Endodermal cell (in vitro differentiated cells): Measurements from ENCODE around the gene PDK2. TPM values are rescaled to one million over a fixed set of nuclear protein-coding genes. Genes with fewer than 3 reads are reported as not detected.

Experiments
- DNase-seq: peaks from one replicate; pipeline ENCODE4 v3.0.0-alpha.2; 2017
- H3K27ac ChIP-seq: 2 replicates; pipeline ENCODE4 v1.5.1; 2013; ENCODE audit warnings: mild to moderate bottlenecking, low read depth, low read length, moderate library complexity
- H3K27me3 ChIP-seq: 2 replicates; pipeline ENCODE4 v1.6.1; 2013; ENCODE audit warnings: mild to moderate bottlenecking, low read length, moderate library complexity; ENCODE audit not compliant: insufficient read depth, control insufficient read depth, poor library complexity, severe bottlenecking
- H3K36me3 ChIP-seq: 2 replicates; pipeline ENCODE4 v1.7.0; 2013; ENCODE audit warnings: mild to moderate bottlenecking, low read length, moderate library complexity; ENCODE audit not compliant: control insufficient read depth, insufficient read depth
- H3K4me1 ChIP-seq: one replicate; pipeline ENCODE4 v1.7.0; 2013; ENCODE audit warnings: low read length; ENCODE audit not compliant: control insufficient read depth, insufficient read depth
- H3K4me3 ChIP-seq: 2 replicates; pipeline ENCODE4 v1.5.1; 2013; ENCODE audit warnings: mild to moderate bottlenecking, low read length, moderate library complexity
- H3K9ac ChIP-seq: 2 replicates; pipeline ENCODE4 v1.6.1; 2013; ENCODE audit warnings: mild to moderate bottlenecking, low read length, moderate library complexity; ENCODE audit not compliant: poor library complexity, severe bottlenecking; ENCODE audit errors: extremely low read depth
- H3K9me3 ChIP-seq: 2 replicates; pipeline ENCODE4 v1.6.1; 2013; ENCODE audit warnings: mild to moderate bottlenecking, low read length, moderate library complexity; ENCODE audit not compliant: control insufficient read depth
- H3K27ac Mint-ChIP-seq: 2 replicates; pipeline ENCODE4 v1.8.0; 2020; ENCODE audit warnings: mixed read lengths
- H3K27me3 Mint-ChIP-seq: 2 replicates; pipeline ENCODE4 v1.8.0; 2021; ENCODE audit warnings: mild to moderate bottlenecking, mixed read lengths; ENCODE audit not compliant: insufficient read depth
- H3K36me3 Mint-ChIP-seq: 2 replicates; pipeline ENCODE4 v1.8.0; 2020; ENCODE audit warnings: low read depth, mixed read lengths
- H3K4me1 Mint-ChIP-seq: 2 replicates; pipeline ENCODE4 v1.8.0; 2020; ENCODE audit warnings: mixed read lengths
- H3K4me3 Mint-ChIP-seq: 2 replicates; pipeline ENCODE4 v1.8.0; 2020; ENCODE audit warnings: mild to moderate bottlenecking, moderate library complexity, mixed read lengths
- H3K9me3 Mint-ChIP-seq: 2 replicates; pipeline ENCODE4 v1.8.0; 2020; ENCODE audit warnings: mild to moderate bottlenecking, mixed read lengths
- WGBS, 2 experiments: methylation state at CpG; one replicate each; pipeline versions ENCODE4 v1.1.5 to v1.1.7; 2013; ENCODE audit warnings: missing lambda C conversion rate in 2 of 2, mixed read lengths in 1 of 2; ENCODE audit not compliant: insufficient coverage in 1 of 2, insufficient read length in 1 of 2; 5-methylcytosine and 5-hydroxymethylcytosine counted together
- total RNA-seq, 2 donors: library from RNA; stranded (reverse); fragmentation: NEBNext Ultra II Directional in 1 of 2; extraction: Animal tissue kit (Norgen Biotek cat#: 25700) in 1 of 2; gene quantifications; 2 replicates in 1 of 2; 3 replicates in 1 of 2; pipeline ENCODE4 v1.2.1, GENCODE V29; 2021
- TF ChIP-seq, protein P1 (sequence below): fragments of 200-600 bp; sonication (generic); conservative IDR thresholded peaks from 2 replicates; pipeline ENCODE4 v1.5.0; 2021; ENCODE audit warnings: antibody characterized with exemption, mild to moderate bottlenecking

Gene PDK2
- total RNA-seq, 2 donors from 2014 or later, result 23.0 to 24.2 TPM

DNA sequence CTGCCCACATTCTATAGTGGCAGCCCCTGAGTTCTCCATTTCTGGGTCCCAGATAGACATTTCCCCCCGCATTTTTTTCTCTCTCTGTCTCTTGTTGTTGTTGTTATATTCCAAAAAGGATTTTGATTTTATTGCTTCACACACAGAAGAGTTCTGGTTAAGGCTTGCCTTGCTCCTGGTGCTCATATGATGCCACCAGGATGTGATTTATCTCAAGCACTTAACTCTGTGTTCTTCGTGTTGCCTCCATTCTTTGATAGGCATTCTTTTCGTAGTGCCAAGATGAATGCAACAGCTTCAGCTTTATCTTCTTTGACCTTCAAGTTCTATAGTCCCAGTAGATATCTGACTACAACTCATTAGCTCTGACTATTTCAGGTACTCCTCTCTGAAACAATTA, 30.1 kb upstream of the PDK2 start:
- no peak for DNase-seq
- H3K9me3 ChIP-seq, result no peaks in the 10 kb centered on the region
- WGBS, 2 experiments, result 82 to 87% methylated on average over 2 to 3 of the region's 3 CpGs
- Mint-ChIP-seq H3K27ac (no peak overlapping the region), H3K4me3 (no peak overlapping the region), H3K9me3 (no peaks in the 10 kb centered on the region), H3K27me3 (peaks cover 59% of the 10 kb centered on the region), H3K4me1 (peaks cover 9% of the 10 kb centered on the region), H3K36me3 (peaks cover 3% of the 10 kb centered on the region)
- H3K27ac ChIP-seq, result no peak overlapping the region
- peaks cover 6% of the 10 kb centered on the region for H3K36me3 ChIP-seq
- H3K9ac ChIP-seq, result no peak overlapping the region
- peaks cover 29% of the 10 kb centered on the region for H3K27me3 ChIP-seq
- H3K4me1 ChIP-seq, result peaks cover 3% of the 10 kb centered on the region
- no peak overlapping the region for H3K4me3 ChIP-seq
- TF ChIP-seq, protein P1, sequence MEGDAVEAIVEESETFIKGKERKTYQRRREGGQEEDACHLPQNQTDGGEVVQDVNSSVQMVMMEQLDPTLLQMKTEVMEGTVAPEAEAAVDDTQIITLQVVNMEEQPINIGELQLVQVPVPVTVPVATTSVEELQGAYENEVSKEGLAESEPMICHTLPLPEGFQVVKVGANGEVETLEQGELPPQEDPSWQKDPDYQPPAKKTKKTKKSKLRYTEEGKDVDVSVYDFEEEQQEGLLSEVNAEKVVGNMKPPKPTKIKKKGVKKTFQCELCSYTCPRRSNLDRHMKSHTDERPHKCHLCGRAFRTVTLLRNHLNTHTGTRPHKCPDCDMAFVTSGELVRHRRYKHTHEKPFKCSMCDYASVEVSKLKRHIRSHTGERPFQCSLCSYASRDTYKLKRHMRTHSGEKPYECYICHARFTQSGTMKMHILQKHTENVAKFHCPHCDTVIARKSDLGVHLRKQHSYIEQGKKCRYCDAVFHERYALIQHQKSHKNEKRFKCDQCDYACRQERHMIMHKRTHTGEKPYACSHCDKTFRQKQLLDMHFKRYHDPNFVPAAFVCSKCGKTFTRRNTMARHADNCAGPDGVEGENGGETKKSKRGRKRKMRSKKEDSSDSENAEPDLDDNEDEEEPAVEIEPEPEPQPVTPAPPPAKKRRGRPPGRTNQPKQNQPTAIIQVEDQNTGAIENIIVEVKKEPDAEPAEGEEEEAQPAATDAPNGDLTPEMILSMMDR, result no peak

DNA sequence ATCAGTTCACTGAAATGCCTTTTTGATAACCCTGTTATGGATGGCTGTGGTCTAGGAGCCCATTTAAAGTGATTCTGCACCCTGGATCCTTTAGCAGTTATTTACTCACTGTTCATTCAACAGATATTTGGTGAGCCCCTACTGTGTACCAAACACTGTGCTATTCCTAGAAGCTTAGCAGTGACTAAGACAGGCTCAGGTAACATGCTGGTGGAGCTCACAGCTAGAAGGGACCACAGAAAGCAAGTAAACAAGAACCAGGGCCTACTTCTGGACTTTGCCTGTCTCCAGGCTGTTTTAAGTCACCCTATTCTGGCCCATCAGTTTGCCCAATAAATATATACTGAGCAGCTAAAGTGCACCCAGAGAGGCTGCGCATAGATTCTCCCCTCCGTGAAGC, 28.2 kb upstream of the PDK2 start:
- Histone ChIP-seq H3K36me3 (peaks cover 6% of the 10 kb centered on the region), H3K4me3 (no peak overlapping the region), H3K9me3 (peaks cover 9% of the 10 kb centered on the region), H3K4me1 (peaks cover 3% of the 10 kb centered on the region), H3K9ac (no peak overlapping the region), H3K27ac (no peak overlapping the region), H3K27me3 (peaks cover 48% of the 10 kb centered on the region)
- H3K36me3 Mint-ChIP-seq, result peaks cover 14% of the 10 kb centered on the region
- WGBS, 2 experiments, result 97 to 100% methylated on average over 1 to 2 of the region's 2 CpGs
- peaks cover 75% of the 10 kb centered on the region for H3K27me3 Mint-ChIP-seq
- H3K9me3 Mint-ChIP-seq, result peaks cover 4% of the 10 kb centered on the region
- H3K4me1 Mint-ChIP-seq, result peaks cover 9% of the 10 kb centered on the region
- TF ChIP-seq, protein P1, result no peak
- H3K27ac Mint-ChIP-seq, result no peak overlapping the region
- DNase-seq, result no peak
- H3K4me3 Mint-ChIP-seq, result no peak overlapping the region

DNA sequence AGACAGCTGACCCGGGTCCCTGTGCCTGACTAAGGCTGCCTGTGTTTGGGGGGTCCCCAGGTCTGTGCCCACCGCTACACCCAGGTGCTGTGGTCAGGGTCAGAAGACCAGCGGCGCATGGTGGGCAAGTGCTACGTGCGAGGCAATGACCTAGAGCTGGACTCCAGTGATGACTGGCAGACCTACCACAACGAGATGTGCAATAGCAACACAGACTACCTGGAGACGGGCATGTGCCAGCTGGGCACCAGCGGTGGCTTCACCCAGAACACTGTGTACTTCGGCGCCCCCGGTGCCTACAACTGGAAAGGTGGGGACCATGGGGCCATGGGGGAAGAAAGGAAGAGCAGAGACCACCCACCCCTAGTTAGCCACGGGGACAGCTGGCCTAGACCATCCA, 27.2 kb upstream of the PDK2 start:
- Mint-ChIP-seq H3K4me3 (no peak overlapping the region), H3K27me3 (peaks cover 81% of the 10 kb centered on the region), H3K9me3 (peaks cover 4% of the 10 kb centered on the region), H3K27ac (no peak overlapping the region), H3K36me3 (peaks cover 15% of the 10 kb centered on the region), H3K4me1 (peaks cover 15% of the 10 kb centered on the region)
- DNase-seq, result peak; percentile 43
- Histone ChIP-seq H3K27me3 (peaks cover 51% of the 10 kb centered on the region), H3K9me3 (peaks cover 9% of the 10 kb centered on the region), H3K4me1 (peaks cover 8% of the 10 kb centered on the region), H3K36me3 (peaks cover 6% of the 10 kb centered on the region), H3K27ac (no peak overlapping the region), H3K9ac (no peak overlapping the region), H3K4me3 (no peak overlapping the region)
- WGBS, 2 experiments, result 95 to 97% methylated on average over 7 to 13 of the region's 13 CpGs
- TF ChIP-seq, protein P1, result no peak
